ENCODE results near the gene PPAN.

GRCh38 chr19:10112895-10113591 lies 6.9 kb downstream of the PPAN start:
- TF ChIP-seq CTCF (IDR thresholded peaks at IDR 0.05) (peak in 3 of 4 experiments; percentile 44 to 50 (median 44)), POLR2AphosphoS5 (IDR thresholded peaks at IDR 0.05) (no peak), POLR2A (IDR thresholded peaks at IDR 0.05) (no peak)

Data from sigmoid colon (tissue), 4 donors.